KMS-11 (cell line): ENCODE data around the gene OBP2B.
"Not testable (repeated sequence)": the region's sequence is repeated elsewhere in the genome, so short reads cannot be mapped to it uniquely, and the experiment has no call there.

Experiments used
- H2AFZ ChIP-seq: fragments of 200-600 bp; sonication (generic); 2 replicates; pipeline ENCODE4 v1.6.1; 2016; ENCODE audit warnings: antibody characterized with exemption, mixed run types, low read depth
- H3K27ac ChIP-seq: fragments of 200-600 bp; sonication (generic); 2 replicates; pipeline ENCODE4 v1.6.1; 2016; ENCODE audit warnings: mild to moderate bottlenecking, mixed run types
- H3K27me3 ChIP-seq: fragments of 200-600 bp; sonication (generic); 2 replicates; pipeline ENCODE4 v1.6.1; 2017; ENCODE audit warnings: mild to moderate bottlenecking, low read depth, mixed run types, moderate library complexity; ENCODE audit not compliant: insufficient read depth
- H3K36me3 ChIP-seq: fragments of 200-600 bp; sonication (generic); 2 replicates; pipeline ENCODE4 v1.6.1; 2017; ENCODE audit warnings: mild to moderate bottlenecking, mixed run types; ENCODE audit not compliant: insufficient read depth
- H3K4me1 ChIP-seq: fragments of 200-600 bp; sonication (generic); 2 replicates; pipeline ENCODE4 v1.6.1; 2016; ENCODE audit warnings: mild to moderate bottlenecking, low read depth, mixed run types; ENCODE audit not compliant: poor library complexity, severe bottlenecking
- H3K4me2 ChIP-seq: fragments of 200-600 bp; sonication (generic); 2 replicates; pipeline ENCODE4 v1.7.0; 2016; ENCODE audit warnings: mild to moderate bottlenecking, mixed run types
- H3K4me3 ChIP-seq: fragments of 200-600 bp; sonication (generic); IDR thresholded peaks from 2 replicates; pipeline ENCODE4 v1.6.1; 2017; ENCODE audit warnings: low read depth, low read length, mixed read lengths; ENCODE audit not compliant: insufficient read depth
- H3K79me2 ChIP-seq: fragments of 200-600 bp; sonication (generic); 2 replicates; pipeline ENCODE4 v1.6.1; 2016; ENCODE audit warnings: low read depth, mixed run types; ENCODE audit not compliant: insufficient read depth
- H3K9ac ChIP-seq: fragments of 200-600 bp; sonication (generic); 2 replicates; pipeline ENCODE4 v1.6.1; 2016; ENCODE audit warnings: mild to moderate bottlenecking, mixed run types
- H4K20me1 ChIP-seq: fragments of 200-600 bp; sonication (generic); 2 replicates; pipeline ENCODE4 v1.6.1; 2016; ENCODE audit warnings: mild to moderate bottlenecking, mixed run types; ENCODE audit not compliant: insufficient read depth
- TF ChIP-seq, protein P1 (sequence below): fragments of 200-600 bp; sonication (generic); conservative IDR thresholded peaks from 2 replicates; pipeline ENCODE4 v1.6.1; 2017; ENCODE audit warnings: low read depth, mild to moderate bottlenecking, antibody characterized with exemption, low read length, moderate library complexity, mixed read lengths

OBP2B gene

DNA sequence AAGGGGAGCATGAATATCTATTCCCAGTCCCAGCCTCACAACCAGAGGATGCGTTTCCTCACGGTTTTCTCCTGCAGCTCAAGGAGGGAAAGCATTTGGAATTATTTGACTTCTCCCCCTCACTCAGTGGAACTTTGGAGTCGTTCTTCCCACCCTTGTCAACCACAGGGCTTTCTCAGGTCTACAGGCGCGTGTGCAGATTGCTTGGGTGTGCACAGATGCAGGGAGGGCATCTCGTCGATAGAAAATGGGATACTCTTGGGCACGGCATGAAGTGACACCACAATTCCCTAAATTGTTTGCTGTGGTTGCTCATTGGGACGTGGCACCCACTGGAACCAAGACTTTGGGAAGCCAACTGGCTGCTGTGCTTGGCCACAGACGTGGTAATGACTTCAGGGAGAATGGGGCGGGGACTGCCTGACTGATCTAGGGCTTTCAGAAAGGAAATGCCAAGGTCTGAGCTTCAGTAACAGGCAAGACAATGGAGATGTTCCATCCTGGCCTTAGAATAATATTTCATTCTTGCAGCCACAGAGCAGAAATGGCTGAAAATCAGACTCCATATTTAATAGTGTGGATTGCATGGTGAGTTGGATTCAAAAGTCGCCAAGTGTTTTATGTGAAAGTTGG lies 12.2 kb upstream of the OBP2B start:
- no peaks in the 10 kb centered on the region for H3K79me2 ChIP-seq
- TF ChIP-seq, protein P1, sequence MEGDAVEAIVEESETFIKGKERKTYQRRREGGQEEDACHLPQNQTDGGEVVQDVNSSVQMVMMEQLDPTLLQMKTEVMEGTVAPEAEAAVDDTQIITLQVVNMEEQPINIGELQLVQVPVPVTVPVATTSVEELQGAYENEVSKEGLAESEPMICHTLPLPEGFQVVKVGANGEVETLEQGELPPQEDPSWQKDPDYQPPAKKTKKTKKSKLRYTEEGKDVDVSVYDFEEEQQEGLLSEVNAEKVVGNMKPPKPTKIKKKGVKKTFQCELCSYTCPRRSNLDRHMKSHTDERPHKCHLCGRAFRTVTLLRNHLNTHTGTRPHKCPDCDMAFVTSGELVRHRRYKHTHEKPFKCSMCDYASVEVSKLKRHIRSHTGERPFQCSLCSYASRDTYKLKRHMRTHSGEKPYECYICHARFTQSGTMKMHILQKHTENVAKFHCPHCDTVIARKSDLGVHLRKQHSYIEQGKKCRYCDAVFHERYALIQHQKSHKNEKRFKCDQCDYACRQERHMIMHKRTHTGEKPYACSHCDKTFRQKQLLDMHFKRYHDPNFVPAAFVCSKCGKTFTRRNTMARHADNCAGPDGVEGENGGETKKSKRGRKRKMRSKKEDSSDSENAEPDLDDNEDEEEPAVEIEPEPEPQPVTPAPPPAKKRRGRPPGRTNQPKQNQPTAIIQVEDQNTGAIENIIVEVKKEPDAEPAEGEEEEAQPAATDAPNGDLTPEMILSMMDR, result no peak
- H3K36me3 ChIP-seq, result no peaks in the 10 kb centered on the region
- H3K4me3 ChIP-seq, result no peak overlapping the region
- no peaks in the 10 kb centered on the region for H4K20me1 ChIP-seq
- H3K9ac ChIP-seq, result no peak overlapping the region
- no peak overlapping the region for H3K27ac ChIP-seq
- H3K4me1 ChIP-seq, result no peaks in the 10 kb centered on the region
- peaks cover 84% of the 10 kb centered on the region for H3K27me3 ChIP-seq
- no peak overlapping the region for H2AFZ ChIP-seq
- no peak overlapping the region for H3K4me2 ChIP-seq

DNA sequence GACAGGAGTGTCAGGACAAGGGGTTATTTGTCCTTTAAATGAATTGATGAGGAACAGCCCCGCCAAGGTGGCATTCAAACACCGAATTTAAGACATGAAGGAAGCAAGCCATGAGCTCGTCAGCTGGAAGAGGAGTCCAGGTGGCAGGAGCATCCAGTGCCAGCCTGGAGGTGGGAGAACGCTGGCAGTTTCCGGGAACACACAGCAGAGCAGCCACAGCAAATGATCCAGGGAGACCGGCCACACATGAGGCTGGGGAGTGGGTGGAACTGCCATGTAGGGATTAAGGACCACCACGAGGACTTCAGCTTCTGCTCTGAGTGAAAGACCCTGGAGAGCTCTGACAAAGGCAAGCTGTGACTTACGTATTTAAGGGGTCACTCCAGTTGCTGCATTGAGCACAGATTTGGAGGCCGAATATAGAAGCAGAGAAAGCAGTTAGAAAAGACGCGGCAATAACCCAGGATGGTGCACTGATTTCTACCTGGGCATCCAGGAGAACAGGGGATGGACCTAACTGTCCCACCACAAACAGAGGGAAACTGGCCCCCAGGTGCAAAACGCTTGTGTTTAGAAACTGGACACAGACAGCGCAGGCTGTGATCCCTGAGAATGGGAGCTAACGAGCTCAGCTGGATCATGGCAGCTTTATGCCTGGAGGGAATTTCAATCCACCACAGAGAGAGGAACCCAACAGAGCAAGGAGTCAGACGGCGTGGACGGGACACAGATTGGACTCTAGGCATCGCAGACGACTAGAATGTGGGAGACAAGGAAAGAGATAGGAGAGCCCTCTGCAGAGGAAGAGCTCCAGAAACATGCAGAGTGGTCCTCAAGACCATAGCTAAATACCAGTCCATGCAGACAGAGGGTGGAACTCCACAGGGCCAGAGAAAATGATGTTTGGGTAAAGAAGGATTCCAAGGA lies 9.3 kb upstream of the OBP2B start:
- peaks cover 81% of the 10 kb centered on the region for H3K27me3 ChIP-seq
- H3K79me2 ChIP-seq, H3K36me3 ChIP-seq, H3K9ac ChIP-seq, H4K20me1 ChIP-seq, H3K4me2 ChIP-seq, H3K4me1 ChIP-seq, H2AFZ ChIP-seq, H3K27ac ChIP-seq, H3K4me3 ChIP-seq: not testable (repeated sequence)

DNA sequence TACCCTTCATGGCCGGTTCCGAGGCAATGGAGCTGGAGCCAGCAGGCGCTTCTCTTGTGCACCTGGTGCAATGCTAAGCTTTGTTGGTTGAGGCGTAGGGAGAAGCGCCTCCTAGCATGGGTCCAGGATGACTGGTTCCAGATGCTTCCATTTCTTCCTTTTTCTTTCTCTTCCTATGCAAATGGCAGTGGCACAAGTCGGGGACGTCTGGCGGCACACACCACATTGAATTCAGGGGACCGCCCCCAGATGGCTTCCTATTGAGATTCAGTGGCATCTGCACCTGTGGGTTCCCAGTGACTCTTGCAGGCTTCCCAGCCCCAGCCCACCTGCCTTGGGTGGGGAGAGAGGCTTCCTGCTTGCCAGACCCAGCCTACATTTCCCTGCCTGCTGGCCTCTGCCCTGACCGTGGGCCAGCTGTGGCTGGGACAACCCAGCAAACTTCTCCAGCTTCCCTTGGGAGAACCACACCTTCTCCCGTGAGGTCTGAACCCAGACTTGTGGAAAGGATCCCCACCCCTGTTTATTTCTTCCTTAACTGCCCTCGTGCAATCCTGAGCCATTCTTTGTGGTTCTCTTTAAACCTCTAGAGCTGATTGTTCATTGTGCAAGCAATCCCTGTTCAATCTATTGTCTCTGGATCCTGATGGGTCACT lies 8.4 kb upstream of the OBP2B start:
- not testable (repeated sequence) for H3K4me3 ChIP-seq, H3K79me2 ChIP-seq, H2AFZ ChIP-seq, H3K9ac ChIP-seq, H3K4me2 ChIP-seq, H3K36me3 ChIP-seq, H3K4me1 ChIP-seq, H4K20me1 ChIP-seq, H3K27ac ChIP-seq
- H3K27me3 ChIP-seq, result peaks cover 77% of the 10 kb centered on the region

DNA sequence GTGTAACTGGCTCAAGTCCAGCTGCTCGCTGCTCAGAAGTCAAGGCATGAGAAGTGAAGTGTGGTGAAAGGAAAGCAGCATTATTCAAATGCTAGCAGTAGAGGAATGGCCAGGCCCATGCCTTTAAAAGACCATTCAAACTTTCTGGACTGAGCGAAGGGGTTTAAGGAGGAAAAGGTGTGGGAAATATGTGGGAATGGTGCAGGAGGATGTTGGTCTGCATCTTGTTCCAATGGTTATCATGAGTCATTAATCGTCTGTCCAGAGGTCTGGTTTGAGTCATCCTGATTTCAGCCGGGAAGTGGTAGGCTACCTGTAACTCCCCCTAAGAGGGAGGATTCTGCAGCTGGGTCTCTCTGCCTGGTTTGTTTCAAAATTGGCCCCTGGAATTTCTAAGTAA lies 5.2 kb upstream of the OBP2B start:
- not testable (repeated sequence) for H3K4me1 ChIP-seq, H2AFZ ChIP-seq, H3K9ac ChIP-seq, H3K27ac ChIP-seq, H3K36me3 ChIP-seq, H3K79me2 ChIP-seq, H3K4me3 ChIP-seq, H3K4me2 ChIP-seq, H4K20me1 ChIP-seq
- peaks cover 69% of the 10 kb centered on the region for H3K27me3 ChIP-seq

DNA sequence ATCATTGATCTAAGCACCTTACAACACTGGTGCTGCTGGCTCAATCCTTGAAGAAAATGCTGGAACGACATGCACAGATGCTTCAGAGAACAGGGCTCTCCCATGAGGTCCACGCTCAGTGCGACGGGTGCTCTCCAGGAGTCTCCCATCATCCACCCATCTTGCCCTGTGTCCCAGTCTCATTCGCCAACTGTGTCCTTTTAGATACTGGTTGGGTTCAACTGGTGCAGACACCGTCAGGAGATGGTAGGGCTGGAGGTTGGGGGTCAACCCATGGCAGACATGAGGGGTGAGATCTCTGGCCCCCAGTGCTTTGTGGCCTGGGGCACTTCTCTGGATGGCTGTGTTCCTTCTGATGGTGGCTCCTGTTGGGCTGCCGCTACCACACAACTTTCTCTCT lies 1.6 kb upstream of the OBP2B start:
- Histone ChIP-seq H3K27ac (no peak overlapping the region), H4K20me1 (no peaks in the 10 kb centered on the region), H3K4me3 (no peak overlapping the region), H3K79me2 (no peaks in the 10 kb centered on the region), H3K9ac (no peak overlapping the region), H3K4me2 (no peak overlapping the region), H3K4me1 (no peaks in the 10 kb centered on the region), H3K27me3 (peaks cover 61% of the 10 kb centered on the region), H2AFZ (no peak overlapping the region), H3K36me3 (no peaks in the 10 kb centered on the region)
- TF ChIP-seq, protein P1, result no peak
